Measurements from ENCODE around the gene CMTR1. TPM values are rescaled to one million over a fixed set of nuclear protein-coding genes. Genes with fewer than 3 reads are reported as not detected.

The CMTR1 gene
- polyA plus RNA-seq, 3 donors from 2014 or later, result 15.8 to 29.6 (median 24.0) TPM

DNA sequence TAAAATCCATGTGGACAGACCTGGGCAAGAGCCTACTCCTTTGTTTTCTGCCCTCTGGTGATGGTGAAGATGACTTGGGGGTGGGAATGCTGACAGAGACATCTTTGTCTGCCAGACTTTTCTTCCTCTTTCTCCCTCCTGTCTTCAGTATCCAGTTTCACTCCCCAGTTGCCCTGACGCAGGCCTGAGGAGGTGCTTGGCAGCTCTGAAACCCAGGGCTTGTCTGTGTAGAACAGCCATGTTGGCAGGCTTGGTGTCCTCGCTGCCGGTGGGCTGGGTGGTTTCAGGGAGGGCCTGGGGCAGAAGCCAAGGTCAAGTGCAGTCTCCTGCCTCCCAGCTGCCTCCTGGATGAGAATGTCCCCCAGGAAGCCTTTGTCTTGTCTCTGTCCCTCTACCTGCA, 44.2 kb downstream of the CMTR1 start:
- Mint-ChIP-seq H3K4me3 (no peak overlapping the region), H3K36me3 (peaks cover 3 to 52% (median 28%) of the 10 kb centered on the region in 3 donors), H3K27ac (peak overlapping the region in 1 of 6 donors; percentile 53), H3K4me1 (no peaks in the 10 kb centered on the region), H3K27me3 (ENCODE audit: low read depth in 3 of 3) (peaks cover 0 to 2% (median 0%) of the 10 kb centered on the region in 3 donors), H3K9me3 (no peaks in the 10 kb centered on the region)
- no peak for DNase-seq

GRCh38 chr6:37477656-37478435, 44.8 kb downstream of the CMTR1 start:
- peaks cover 3 to 46% (median 33%) of the 10 kb centered on the region in 3 donors for H3K36me3 Mint-ChIP-seq
- peaks cover 0 to 5% (median 0%) of the 10 kb centered on the region in 3 donors for H3K27me3 Mint-ChIP-seq (ENCODE audit: low read depth in 3 of 3)
- H3K4me3 Mint-ChIP-seq, result no peak overlapping the region
- H3K9me3 Mint-ChIP-seq, result no peaks in the 10 kb centered on the region
- DNase-seq, result no peak
- no peak overlapping the region for H3K27ac Mint-ChIP-seq
- no peaks in the 10 kb centered on the region for H3K4me1 Mint-ChIP-seq

GRCh38 chr6:37478827-37479226, 45.8 kb downstream of the CMTR1 start:
- Mint-ChIP-seq H3K27me3 (ENCODE audit: low read depth in 3 of 3) (peaks cover 0 to 5% (median 3%) of the 10 kb centered on the region in 3 donors), H3K4me3 (no peak overlapping the region), H3K27ac (peak overlapping the region in 1 of 6 donors; percentile 14), H3K4me1 (no peaks in the 10 kb centered on the region), H3K9me3 (no peaks in the 10 kb centered on the region), H3K36me3 (peaks cover 3 to 36% (median 24%) of the 10 kb centered on the region in 3 donors)
- DNase-seq, result no peak

DNA sequence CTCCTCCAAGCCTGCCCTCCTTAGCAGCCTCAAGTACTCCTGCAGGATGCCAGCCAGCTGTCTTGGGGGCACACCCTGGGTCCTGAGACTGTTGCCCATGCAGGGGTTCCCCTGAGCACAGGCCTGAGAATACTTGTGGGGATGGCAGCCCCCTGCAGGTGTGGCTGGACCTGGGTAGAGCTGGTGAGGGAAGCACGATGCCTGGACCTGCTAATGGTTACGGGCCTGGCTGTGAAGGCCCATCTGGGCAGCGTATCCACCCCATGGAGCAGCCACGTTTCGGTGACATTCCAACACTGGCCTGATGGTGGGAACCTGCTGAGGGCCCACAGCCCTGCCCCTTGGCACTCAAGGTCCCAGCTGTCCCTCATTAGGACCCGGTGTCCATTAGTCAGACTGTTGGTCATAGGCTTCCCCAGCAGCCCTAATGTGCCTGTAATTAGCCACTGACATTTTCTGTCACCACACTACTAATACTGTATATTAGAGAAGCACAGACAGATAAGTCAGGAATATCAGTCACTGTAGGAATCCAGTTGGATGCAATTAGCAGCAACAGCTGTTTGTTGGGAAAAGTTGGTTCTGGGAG, 46.3 kb downstream of the CMTR1 start:
- Mint-ChIP-seq H3K9me3 (no peaks in the 10 kb centered on the region), H3K27me3 (ENCODE audit: low read depth in 3 of 3) (peaks cover 0 to 5% (median 3%) of the 10 kb centered on the region in 3 donors), H3K27ac (no peak overlapping the region), H3K4me3 (no peak overlapping the region), H3K36me3 (peaks cover 0 to 30% (median 19%) of the 10 kb centered on the region in 3 donors), H3K4me1 (no peaks in the 10 kb centered on the region)
- DNase-seq, result no peak

- H3K36me3 Mint-ChIP-seq, result peaks cover 0 to 24% (median 12%) of the 10 kb centered on the region in 3 donors
- no peaks in the 10 kb centered on the region for H3K4me1 Mint-ChIP-seq
- H3K27ac Mint-ChIP-seq, result peak overlapping the region in 1 of 6 donors; percentile 34
- H3K27me3 Mint-ChIP-seq (ENCODE audit: low read depth in 3 of 3), result peaks cover 0 to 5% (median 3%) of the 10 kb centered on the region in 3 donors
- no peaks in the 10 kb centered on the region for H3K9me3 Mint-ChIP-seq
- no peak for DNase-seq
- H3K4me3 Mint-ChIP-seq, result no peak overlapping the region
Observed at GRCh38 chr6:37480118-37480736, 47.2 kb downstream of the CMTR1 start.

GRCh38 chr6:37480951-37481534, 48.0 kb downstream of the CMTR1 start:
- H3K4me1 Mint-ChIP-seq, result no peaks in the 10 kb centered on the region
- no peaks in the 10 kb centered on the region for H3K9me3 Mint-ChIP-seq
- H3K27ac Mint-ChIP-seq, result peak overlapping the region in 1 of 6 donors; percentile 81
- no peak overlapping the region for H3K4me3 Mint-ChIP-seq
- DNase-seq, result no peak
- H3K36me3 Mint-ChIP-seq, result peaks cover 0 to 19% (median 8%) of the 10 kb centered on the region in 3 donors
- peaks cover 0 to 5% (median 3%) of the 10 kb centered on the region in 3 donors for H3K27me3 Mint-ChIP-seq (ENCODE audit: low read depth in 3 of 3)

DNA sequence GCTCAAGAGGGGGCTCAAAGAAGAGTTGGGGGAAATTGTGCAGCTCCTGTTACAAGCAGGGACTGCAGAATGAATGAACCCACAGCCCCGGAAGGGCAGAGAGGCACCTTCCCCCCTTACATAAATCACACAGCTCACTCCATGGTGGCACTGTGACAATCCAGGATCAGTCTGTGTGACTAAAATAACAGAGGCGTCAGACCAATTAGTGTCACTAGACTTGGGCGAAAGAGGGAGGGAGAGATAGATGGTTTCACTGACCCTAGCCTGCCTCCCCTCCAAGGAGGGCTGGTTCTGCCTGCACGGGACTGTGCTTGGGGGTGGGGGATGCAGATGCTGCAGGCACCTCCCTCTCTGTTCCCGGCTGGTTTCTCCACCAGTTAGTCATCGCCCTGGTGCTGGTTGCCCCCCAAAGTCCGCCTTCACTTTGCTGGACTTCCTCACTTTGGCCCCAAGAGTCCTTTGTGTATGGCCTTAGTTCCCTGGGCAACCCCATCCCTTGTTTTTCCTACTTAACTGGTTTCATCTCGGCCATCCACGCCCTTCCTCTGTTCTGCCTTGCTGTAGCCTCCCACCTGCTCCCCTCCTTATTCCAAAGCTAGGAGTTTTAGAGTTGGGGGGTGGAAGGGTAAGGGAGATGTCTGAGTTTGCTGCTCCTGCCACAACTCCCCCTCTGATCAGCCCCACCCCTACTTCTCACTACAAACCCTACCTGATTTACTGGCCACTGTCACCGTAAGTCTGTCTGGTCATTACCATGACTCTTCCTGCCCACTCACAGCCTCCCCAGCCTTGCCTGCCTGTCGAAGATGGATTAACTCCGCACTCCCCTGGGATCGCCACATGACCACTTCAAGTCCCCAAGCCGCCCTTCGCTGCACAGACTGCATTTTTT, 48.9 kb downstream of the CMTR1 start:
- H3K9me3 Mint-ChIP-seq, result no peaks in the 10 kb centered on the region
- peaks cover 0 to 15% (median 8%) of the 10 kb centered on the region in 3 donors for H3K36me3 Mint-ChIP-seq
- DNase-seq, result no peak
- H3K27me3 Mint-ChIP-seq (ENCODE audit: low read depth in 3 of 3), result peaks cover 0 to 5% (median 3%) of the 10 kb centered on the region in 3 donors
- H3K4me1 Mint-ChIP-seq, result no peaks in the 10 kb centered on the region
- H3K4me3 Mint-ChIP-seq, result no peak overlapping the region
- H3K27ac Mint-ChIP-seq, result peak overlapping the region in 2 of 6 donors; percentile 73 to 81

- Mint-ChIP-seq H3K4me3 (no peak overlapping the region), H3K27ac (peak overlapping the region in 1 of 6 donors; percentile 73), H3K27me3 (ENCODE audit: low read depth in 3 of 3) (peaks cover 0 to 5% (median 3%) of the 10 kb centered on the region in 3 donors), H3K36me3 (peaks cover 0 to 8% (median 8%) of the 10 kb centered on the region in 3 donors), H3K4me1 (peaks cover under 1% of the 10 kb centered on the region in 2 donors), H3K9me3 (no peaks in the 10 kb centered on the region)
- no peak for DNase-seq
Observed at GRCh38 chr6:37482606-37483251, 49.7 kb downstream of the CMTR1 start.

DNA sequence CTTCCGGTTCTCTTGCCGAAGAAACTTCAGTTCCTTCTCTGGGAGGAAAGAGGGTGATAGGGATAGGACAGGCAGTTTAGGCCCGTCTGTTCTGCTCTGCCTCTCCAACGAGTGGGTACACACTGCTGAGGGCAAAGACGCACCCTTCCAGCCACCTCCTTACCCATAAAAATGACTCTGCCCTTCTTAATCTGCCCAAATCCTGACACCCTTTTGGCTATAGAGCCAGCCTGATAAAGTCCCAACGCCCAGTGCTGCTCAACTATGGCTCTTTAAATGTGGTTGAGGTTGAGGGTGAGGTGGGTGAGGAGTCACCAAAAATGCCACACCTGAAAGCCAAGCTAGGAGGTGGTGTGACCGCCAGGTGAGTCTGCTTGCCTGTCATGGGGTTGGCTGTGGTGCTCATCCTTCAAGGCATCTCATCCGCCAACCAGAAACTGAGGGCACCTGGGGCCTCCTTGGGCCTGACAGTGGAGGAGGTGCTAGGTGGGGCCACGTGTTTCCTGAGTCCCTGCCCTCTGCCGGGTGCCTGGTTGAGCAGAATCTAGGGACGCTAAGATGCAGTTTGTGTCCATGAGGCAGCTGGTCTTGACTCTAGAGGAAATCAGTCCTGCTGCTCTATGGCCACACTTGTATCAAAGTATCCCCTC, 50.4 kb downstream of the CMTR1 start:
- Mint-ChIP-seq H3K4me1 (peaks cover 4 to 7% of the 10 kb centered on the region in 2 donors), H3K27ac (no peak overlapping the region), H3K4me3 (no peak overlapping the region), H3K27me3 (ENCODE audit: low read depth in 3 of 3) (peaks cover 0 to 5% (median 3%) of the 10 kb centered on the region in 3 donors), H3K9me3 (no peaks in the 10 kb centered on the region), H3K36me3 (peaks cover 0 to 8% (median 7%) of the 10 kb centered on the region in 3 donors)
- DNase-seq, result no peak

DNA sequence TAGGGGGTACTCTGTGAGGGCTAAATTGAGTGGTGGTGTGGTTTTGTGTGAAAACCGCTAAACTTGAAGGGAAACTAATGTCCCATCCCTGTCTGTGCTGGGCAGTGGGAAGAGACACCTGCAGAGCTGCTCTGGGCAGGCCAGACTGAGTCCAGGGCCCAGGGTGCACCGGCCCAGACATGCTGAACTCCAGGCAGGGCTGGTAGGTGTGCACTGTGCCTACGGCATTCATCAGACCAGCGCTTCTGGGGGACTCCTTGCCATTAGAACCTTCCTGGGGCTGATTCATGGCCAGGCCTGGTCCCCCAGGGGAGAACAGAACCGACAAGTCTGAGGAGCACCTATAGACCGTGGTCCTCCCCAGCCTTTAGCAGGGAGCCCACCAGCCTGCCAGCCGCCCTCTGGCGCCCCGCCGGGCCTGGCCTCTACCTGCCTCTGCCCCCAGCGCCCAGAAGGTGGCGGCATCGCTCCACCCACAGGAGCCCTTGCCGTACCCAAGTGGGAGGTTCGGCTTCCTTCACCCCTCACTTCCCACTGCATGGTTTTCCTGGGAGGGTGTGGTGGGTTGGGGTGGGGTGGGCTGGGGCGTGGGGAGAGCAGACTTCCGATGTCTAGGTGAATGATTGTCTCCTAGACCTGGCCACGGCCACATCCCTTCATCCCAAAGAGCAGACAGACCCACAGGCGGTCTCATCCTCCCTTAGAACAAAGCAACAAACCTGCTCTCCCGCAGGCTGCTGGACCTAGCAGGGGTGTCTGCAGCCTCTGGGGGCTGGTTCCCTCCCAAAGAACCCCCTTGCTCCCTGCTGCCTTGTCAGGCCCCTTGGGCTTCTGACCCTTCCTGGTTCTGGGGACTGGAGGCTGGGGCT, 51.1 kb downstream of the CMTR1 start:
- H3K27me3 Mint-ChIP-seq (ENCODE audit: low read depth in 3 of 3), result peaks cover 0 to 5% (median 3%) of the 10 kb centered on the region in 3 donors
- peak; percentile 66 to 77 (median 71) for DNase-seq
- peaks cover 8 to 12% of the 10 kb centered on the region in 2 donors for H3K4me1 Mint-ChIP-seq
- H3K4me3 Mint-ChIP-seq, result no peak overlapping the region
- H3K36me3 Mint-ChIP-seq, result peaks cover 0 to 8% (median 4%) of the 10 kb centered on the region in 3 donors
- H3K27ac Mint-ChIP-seq, result no peak overlapping the region
- no peaks in the 10 kb centered on the region for H3K9me3 Mint-ChIP-seq

GRCh38 chr6:37484786-37485170, 51.8 kb downstream of the CMTR1 start:
- Mint-ChIP-seq H3K4me1 (peaks cover 12% of the 10 kb centered on the region in 2 donors), H3K36me3 (peaks cover 0 to 8% (median 0%) of the 10 kb centered on the region in 3 donors), H3K4me3 (no peak overlapping the region), H3K27me3 (ENCODE audit: low read depth in 3 of 3) (peaks cover 0 to 5% (median 3%) of the 10 kb centered on the region in 3 donors), H3K27ac (no peak overlapping the region), H3K9me3 (no peaks in the 10 kb centered on the region)
- DNase-seq, result no peak

Data from immature natural killer cell (primary cell).